Common myeloid progenitor, CD34-positive (primary cell): ENCODE results near the gene PRR19.

Experiments used
- CTCF ChIA-PET: fragments of 350-600 bp; sonication (Branson Sonifier 250); formaldehyde crosslinking; loops from one replicate; lab custom pipeline; 2021; ENCODE audit warnings: antibody characterized with exemption; lab: Charles Lee
- POLR2A ChIA-PET: fragments of 350-600 bp; sonication (Branson Sonifier 250); formaldehyde crosslinking; loops from one replicate; lab custom pipeline; 2021; ENCODE audit warnings: antibody characterized with exemption; lab: Charles Lee
- DNase-seq, 3 donors: peaks; one replicate each; pipeline versions ENCODE4 v3.0.0 to v3.0.0-alpha.2; 2013
- H3K27ac ChIP-seq, 2 experiments: 1 replicate in 1 of 2; 2 replicates in 1 of 2; pipeline ENCODE4 v1.7.0; 2013; ENCODE audit warnings: inconsistent platforms in 2 of 2, low read length in 2 of 2, mild to moderate bottlenecking in 2 of 2, low read depth in 1 of 2, moderate library complexity in 1 of 2; ENCODE audit not compliant: severe bottlenecking in 2 of 2, insufficient read depth in 1 of 2, poor library complexity in 1 of 2
- H3K27me3 ChIP-seq, 5 experiments: replicated peaks in 2 of 5; 1 replicate in 3 of 5; 2 replicates in 2 of 5; pipeline versions ENCODE4 v1.6.1 to v1.7.0; 2013; ENCODE audit warnings: low read length in 4 of 5, mild to moderate bottlenecking in 2 of 5, moderate library complexity in 2 of 5, inconsistent platforms in 1 of 5; ENCODE audit not compliant: insufficient read depth in 5 of 5, control insufficient read depth in 4 of 5
- H3K36me3 ChIP-seq, 4 experiments: 1 replicate in 2 of 4; 2 replicates in 2 of 4; pipeline versions ENCODE4 v1.6.1 to v1.7.0; 2013; ENCODE audit warnings: low read length in 3 of 4, control low read depth in 1 of 4, mild to moderate bottlenecking in 1 of 4; ENCODE audit not compliant: control insufficient read depth in 4 of 4, insufficient read depth in 4 of 4
- H3K4me1 ChIP-seq, 4 experiments: 1 replicate in 3 of 4; 2 replicates in 1 of 4; pipeline versions ENCODE4 v1.6.1 to v1.7.1; 2013; ENCODE audit warnings: low read length in 3 of 4, mild to moderate bottlenecking in 3 of 4, control low read depth in 1 of 4, inconsistent platforms in 1 of 4, moderate library complexity in 1 of 4; ENCODE audit not compliant: control insufficient read depth in 4 of 4, insufficient read depth in 4 of 4; ENCODE audit errors: control extremely low read depth in 1 of 4
- H3K4me3 ChIP-seq, 7 experiments: 1 replicate in 4 of 7; 2 replicates in 3 of 7; pipeline versions ENCODE4 v1.5.1 to v1.7.0; 2013; ENCODE audit warnings: mild to moderate bottlenecking in 7 of 7, low read length in 6 of 7, moderate library complexity in 6 of 7, inconsistent platforms in 2 of 7, low read depth in 2 of 7, control low read depth in 1 of 7; ENCODE audit not compliant: insufficient read depth in 4 of 7, control insufficient read depth in 1 of 7; ENCODE audit errors: extremely low read depth in 1 of 7
- H3K9me3 ChIP-seq, 5 experiments: 1 replicate in 4 of 5; 2 replicates in 1 of 5; pipeline versions ENCODE4 v1.6.1 to v1.7.1; 2013; ENCODE audit warnings: low read length in 4 of 5, mild to moderate bottlenecking in 2 of 5, inconsistent platforms in 1 of 5, low read depth in 1 of 5, moderate library complexity in 1 of 5; ENCODE audit not compliant: control insufficient read depth in 4 of 5, insufficient read depth in 2 of 5; ENCODE audit errors: control extremely low read depth in 1 of 5
- WGBS: methylation state at CpG from one replicate; pipeline ENCODE4 v1.1.5; 2013; ENCODE audit not compliant: insufficient coverage; 5-methylcytosine and 5-hydroxymethylcytosine counted together

Gene PRR19

GRCh38 chr19:42279902-42280814 is 21.8 kb upstream of the PRR19 start:
- Histone ChIP-seq H3K27ac (peak overlapping the region in 1 of 2 experiments; percentile 79), H3K36me3 (peaks cover 0 to 13% (median 3%) of the 10 kb centered on the region in 4 experiments), H3K27me3 (no peaks in the 10 kb centered on the region), H3K9me3 (no peaks in the 10 kb centered on the region), H3K4me3 (peak overlapping the region; percentile 61 to 91 (median 76)), H3K4me1 (peaks cover 6 to 77% (median 69%) of the 10 kb centered on the region in 4 experiments)
- CTCF ChIA-PET: interaction anchor here (0.6 to 7.5 kb wide), 18 partner anchors 9 to 171 kb away, joined by 3 to 159 read pairs (median 5); partner anchors contain the start of genes CIC, ERF, GSK3A and POU2F2
- POLR2A ChIA-PET: interaction anchor here (0.7 to 3.1 kb wide), 7 partner anchors 9 to 37 kb away, joined by 3 to 21 read pairs (median 4); partner anchors contain the start of genes CIC and GSK3A
- peak; percentile 80 to 90 (median 88) for DNase-seq
- 0% methylated on average over 35 of the region's 89 CpGs for WGBS

GRCh38 chr19:42280815-42281145 is 21.2 kb upstream of the PRR19 start:
- ChIA-PET CTCF (interaction anchor here (1.4 to 7.5 kb wide), 3 partner anchors 34 to 79 kb away, joined by 3 to 159 read pairs (median 5); partner anchors contain the start of gene GSK3A), POLR2A (interaction anchor here (2.1 to 3.1 kb wide), 3 partner anchors 10 to 35 kb away, joined by 8 to 21 read pairs (median 10); no protein-coding TSS in a partner anchor)
- 0% methylated on average over 4 of the region's 20 CpGs for WGBS
- Histone ChIP-seq H3K27ac (peak overlapping the region in 1 of 2 experiments; percentile 79), H3K27me3 (no peaks in the 10 kb centered on the region), H3K36me3 (peaks cover 0 to 11% (median 1%) of the 10 kb centered on the region in 4 experiments), H3K9me3 (no peaks in the 10 kb centered on the region), H3K4me1 (peaks cover 9 to 78% (median 74%) of the 10 kb centered on the region in 4 experiments), H3K4me3 (peak overlapping the region; percentile 61 to 91 (median 76))
- DNase-seq: no peak

- DNase-seq: peak in 2 of 3 donors; percentile 53 to 66
Measured at GRCh38 chr19:42281146-42281826, 20.6 kb upstream of the PRR19 start.

GRCh38 chr19:42281827-42282762 is 19.8 kb upstream of the PRR19 start:
- CTCF ChIA-PET: interaction anchor here (0.7 to 7.5 kb wide), 7 partner anchors 9 to 80 kb away, joined by 3 to 159 read pairs (median 5); partner anchors contain the start of genes ERF and GSK3A
- H3K27ac ChIP-seq: peak overlapping the region; percentile 25 to 75
- peaks cover 9 to 84% (median 76%) of the 10 kb centered on the region in 4 experiments for H3K4me1 ChIP-seq
- H3K4me3 ChIP-seq: peak overlapping the region in 6 of 7 experiments; percentile 35 to 91 (median 76)
- DNase-seq: peak in 2 of 3 donors; percentile 71 to 77
- 18% methylated on average over 4 of the region's 7 CpGs for WGBS
- no peaks in the 10 kb centered on the region for H3K9me3 ChIP-seq
- POLR2A ChIA-PET: interaction anchor here (0.6 to 3.1 kb wide), 2 partner anchors 36 to 148 kb away, joined by 3 to 21 read pairs; no protein-coding TSS in a partner anchor
- H3K27me3 ChIP-seq: no peaks in the 10 kb centered on the region
- H3K36me3 ChIP-seq: peaks cover 0 to 9% (median 3%) of the 10 kb centered on the region in 4 experiments

More at GRCh38 chr19:42281146-42281826, 20.6 kb upstream of the PRR19 start:
- H3K4me1 ChIP-seq: peaks cover 9 to 80% (median 75%) of the 10 kb centered on the region in 4 experiments
- H3K9me3 ChIP-seq: no peaks in the 10 kb centered on the region
- H3K27me3 ChIP-seq: no peaks in the 10 kb centered on the region
- POLR2A ChIA-PET: interaction anchor here (0.6 to 3.1 kb wide), 3 partner anchors 30 to 147 kb away, joined by 3 to 21 read pairs (median 10); no protein-coding TSS in a partner anchor
- H3K36me3 ChIP-seq: peaks cover 0 to 10% (median 0%) of the 10 kb centered on the region in 4 experiments
- H3K27ac ChIP-seq: peak overlapping the region; percentile 25 to 75
- H3K4me3 ChIP-seq: peak overlapping the region in 6 of 7 experiments; percentile 40 to 91 (median 76)
- WGBS: 1% methylated on average over 20 of the region's 25 CpGs
- CTCF ChIA-PET: interaction anchor here (0.7 to 7.5 kb wide), 7 partner anchors 10 to 79 kb away, joined by 3 to 159 read pairs (median 5); partner anchors contain the start of genes ERF and GSK3A

GRCh38 chr19:42282819-42283187 is 19.1 kb upstream of the PRR19 start:
- Histone ChIP-seq H3K27me3 (no peaks in the 10 kb centered on the region), H3K4me3 (peak overlapping the region in 5 of 7 experiments; percentile 53 to 91 (median 72)), H3K9me3 (no peaks in the 10 kb centered on the region), H3K36me3 (peaks cover 0 to 16% (median 10%) of the 10 kb centered on the region in 4 experiments), H3K4me1 (peaks cover 9 to 79% (median 70%) of the 10 kb centered on the region in 4 experiments), H3K27ac (peak overlapping the region in 1 of 2 experiments; percentile 75)
- POLR2A ChIA-PET: no interaction called here
- DNase-seq: no peak
- WGBS: 40% methylated on average over 3 of the region's 4 CpGs
- CTCF ChIA-PET: interaction anchor here (1.8 to 7.5 kb wide), 2 partner anchors 14 to 36 kb away, joined by 7 to 159 read pairs; partner anchors contain the start of gene GSK3A
